Mammary microvascular endothelial cell (primary cell): ENCODE results near the gene DNAJC5. TPM values are rescaled to one million over a fixed set of nuclear protein-coding genes. Genes with fewer than 3 reads are reported as not detected.

Experiments
- total RNA-seq: library from RNA; depleted of rRNA; stranded (reverse); fragments of >200 nt; gene quantifications from 2 replicates; pipeline ENCODE4 v1.2.3, GENCODE V29; 2015

DNAJC5 gene, protein sequence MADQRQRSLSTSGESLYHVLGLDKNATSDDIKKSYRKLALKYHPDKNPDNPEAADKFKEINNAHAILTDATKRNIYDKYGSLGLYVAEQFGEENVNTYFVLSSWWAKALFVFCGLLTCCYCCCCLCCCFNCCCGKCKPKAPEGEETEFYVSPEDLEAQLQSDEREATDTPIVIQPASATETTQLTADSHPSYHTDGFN
- 67.8 and 71.2 TPM in 2 replicates for total RNA-seq

DNA sequence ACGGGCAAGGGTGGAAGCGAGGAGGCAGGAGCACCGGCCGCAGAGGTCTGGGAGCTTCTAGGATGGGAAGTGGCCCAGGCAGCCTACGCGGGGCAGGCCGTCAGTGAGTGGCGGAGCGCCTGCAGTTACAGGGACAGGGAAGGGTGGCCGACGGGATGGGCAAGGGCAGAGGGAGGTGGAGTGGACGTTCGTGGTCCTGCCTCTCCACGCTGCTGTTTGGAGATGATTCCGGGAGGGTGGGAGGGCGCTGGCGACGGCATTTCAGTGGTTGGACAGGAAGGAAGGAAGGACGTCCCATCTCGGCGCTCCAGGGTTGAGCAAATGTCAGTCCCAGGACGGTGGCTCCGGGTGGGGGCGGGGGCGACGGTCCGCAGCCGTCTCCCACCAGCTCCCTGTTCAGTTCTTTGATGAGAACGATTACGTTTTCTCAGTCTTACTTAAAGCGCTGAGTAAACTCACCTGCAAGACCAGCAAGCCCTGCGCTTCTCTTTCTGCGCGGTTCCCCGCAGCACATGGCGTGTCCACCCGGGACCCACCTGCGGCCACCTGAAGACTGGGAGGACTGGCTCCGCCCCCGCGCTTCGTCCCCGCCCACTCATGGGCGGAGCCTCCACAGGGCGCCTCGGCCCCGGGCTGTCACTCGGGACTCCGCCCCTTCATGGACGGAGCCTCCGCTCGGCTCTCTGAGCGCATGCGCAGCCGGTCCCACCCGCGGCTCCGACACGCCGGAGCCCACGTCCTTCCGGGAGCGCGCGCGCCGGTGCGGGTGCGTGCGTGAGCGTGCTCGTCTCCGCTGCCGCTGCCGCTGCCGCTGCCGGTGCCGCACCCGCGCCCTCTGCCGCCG, at the start of gene DNAJC5:
Gene DNAJC5, plus strand, starts transcription at position 769 of the 844 bp plus-strand sequence. CDS start 33,220 bp downstream, outside the sequence.

DNA sequence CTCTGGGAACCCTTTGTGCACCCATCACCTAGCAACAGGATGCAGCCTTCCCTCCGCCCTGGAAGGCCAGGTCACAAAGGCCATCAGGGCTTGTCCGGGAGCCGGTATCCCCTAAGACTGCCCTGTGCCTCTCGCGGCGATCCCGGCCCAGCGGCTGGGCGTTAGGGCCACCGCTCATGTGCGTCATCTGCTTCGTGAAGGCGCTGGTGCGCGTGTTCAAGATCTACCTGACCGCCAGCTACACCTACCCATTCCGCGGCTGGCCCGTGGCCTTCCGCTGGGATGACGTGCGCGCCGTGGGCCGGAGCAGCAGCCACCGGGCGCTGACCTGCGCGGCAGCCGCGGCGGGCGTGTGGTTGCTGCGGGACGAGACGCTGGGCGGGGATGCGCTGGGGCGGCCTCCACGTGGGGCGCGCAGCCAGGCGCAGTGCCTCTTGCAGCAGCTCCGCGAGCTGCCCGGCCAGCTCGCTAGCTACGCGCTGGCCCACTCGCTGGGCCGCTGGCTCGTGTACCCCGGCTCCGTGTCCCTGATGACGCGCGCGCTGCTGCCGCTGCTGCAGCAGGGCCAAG, 33.5 kb upstream of the DNAJC5 start, which contains the start of gene ABHD16B:
Gene ABHD16B, plus strand, starts transcription at position 134 of the 570 bp plus-strand sequence. Its CDS starts 43 bp downstream, at position 177.

DNA sequence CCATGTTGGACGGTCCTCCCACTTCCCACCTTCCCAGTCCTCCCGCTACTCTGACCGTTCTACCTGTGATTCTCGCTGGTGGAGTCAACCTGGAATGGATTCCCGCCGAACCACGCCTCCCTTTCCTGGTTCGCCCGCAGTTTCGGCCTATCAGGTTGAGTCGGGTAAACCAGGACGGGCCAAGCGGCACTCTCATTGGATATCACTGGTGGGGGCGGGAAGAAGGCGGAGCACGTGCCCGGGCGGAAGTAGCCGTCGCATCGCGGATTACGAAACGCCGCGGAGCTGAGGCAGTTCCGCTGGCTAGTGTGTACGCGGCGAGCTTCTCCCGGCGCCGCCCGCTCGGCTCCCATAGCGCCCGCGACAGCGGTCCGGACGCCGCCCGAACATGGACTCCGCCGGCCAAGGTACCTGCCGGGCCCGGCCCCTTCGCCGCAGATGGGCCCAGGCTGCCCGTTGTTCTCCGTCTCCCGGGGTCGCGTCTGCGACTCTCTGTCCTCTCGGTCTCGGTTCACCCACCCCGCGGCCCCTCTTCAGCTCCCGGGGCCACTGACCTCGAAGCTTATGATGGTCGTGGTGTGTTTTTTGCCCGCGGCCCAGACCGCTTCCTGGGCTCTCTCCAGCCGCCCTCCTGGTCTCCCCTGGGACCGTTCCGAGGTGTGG, 29.8 kb upstream of the DNAJC5 start, which contains the start of gene TPD52L2:
Gene TPD52L2, plus strand, starts transcription at position 293 of the 663 bp plus-strand sequence. Its CDS starts 96 bp downstream, at position 389.

DNA sequence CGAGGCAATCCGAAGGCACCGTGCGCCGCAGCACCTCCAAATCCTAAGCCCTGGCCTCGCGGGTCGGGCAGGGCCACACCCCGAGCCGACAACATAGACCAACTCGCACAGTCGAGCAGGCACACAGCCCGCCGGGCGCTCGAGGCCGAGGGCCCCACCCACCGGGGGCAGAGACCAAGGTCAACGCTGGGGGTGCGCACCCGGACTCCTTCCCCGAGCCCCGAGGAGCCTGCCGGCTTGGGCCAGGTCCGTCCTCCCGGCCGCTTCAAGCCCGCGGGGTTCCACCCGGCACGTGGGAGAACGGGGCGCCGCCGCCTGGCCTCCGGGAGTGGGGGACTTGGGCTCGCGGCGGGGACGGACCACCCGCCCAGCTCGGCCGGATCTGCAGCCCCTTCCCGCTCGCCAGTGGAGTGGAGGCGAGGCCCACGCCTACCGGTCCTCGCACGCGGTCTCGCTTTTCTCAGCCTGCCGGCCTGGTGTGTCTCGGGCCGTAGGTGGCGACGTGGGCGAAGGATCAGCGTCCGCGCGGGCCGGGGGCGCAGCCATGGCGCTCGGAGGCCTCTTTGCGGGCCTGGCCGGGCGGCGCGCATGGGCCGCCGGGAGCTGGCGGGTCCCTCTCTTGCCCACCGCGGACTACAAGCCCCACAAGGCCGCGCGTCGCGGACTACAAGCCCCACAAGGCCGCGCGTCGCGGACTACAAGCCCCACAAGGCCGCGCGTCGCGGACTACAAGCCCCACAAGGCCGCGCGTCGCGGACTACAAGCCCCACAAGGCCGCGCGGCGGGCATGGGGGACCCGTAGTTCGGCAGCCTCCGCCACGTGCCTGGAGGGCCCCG, 61.1 kb downstream of the DNAJC5 start, which contains the start of gene UCKL1:
Gene UCKL1, minus strand, starts transcription at position 590 of the 837 bp plus-strand sequence. Its CDS starts 44 bp downstream, at position 546.

DNA sequence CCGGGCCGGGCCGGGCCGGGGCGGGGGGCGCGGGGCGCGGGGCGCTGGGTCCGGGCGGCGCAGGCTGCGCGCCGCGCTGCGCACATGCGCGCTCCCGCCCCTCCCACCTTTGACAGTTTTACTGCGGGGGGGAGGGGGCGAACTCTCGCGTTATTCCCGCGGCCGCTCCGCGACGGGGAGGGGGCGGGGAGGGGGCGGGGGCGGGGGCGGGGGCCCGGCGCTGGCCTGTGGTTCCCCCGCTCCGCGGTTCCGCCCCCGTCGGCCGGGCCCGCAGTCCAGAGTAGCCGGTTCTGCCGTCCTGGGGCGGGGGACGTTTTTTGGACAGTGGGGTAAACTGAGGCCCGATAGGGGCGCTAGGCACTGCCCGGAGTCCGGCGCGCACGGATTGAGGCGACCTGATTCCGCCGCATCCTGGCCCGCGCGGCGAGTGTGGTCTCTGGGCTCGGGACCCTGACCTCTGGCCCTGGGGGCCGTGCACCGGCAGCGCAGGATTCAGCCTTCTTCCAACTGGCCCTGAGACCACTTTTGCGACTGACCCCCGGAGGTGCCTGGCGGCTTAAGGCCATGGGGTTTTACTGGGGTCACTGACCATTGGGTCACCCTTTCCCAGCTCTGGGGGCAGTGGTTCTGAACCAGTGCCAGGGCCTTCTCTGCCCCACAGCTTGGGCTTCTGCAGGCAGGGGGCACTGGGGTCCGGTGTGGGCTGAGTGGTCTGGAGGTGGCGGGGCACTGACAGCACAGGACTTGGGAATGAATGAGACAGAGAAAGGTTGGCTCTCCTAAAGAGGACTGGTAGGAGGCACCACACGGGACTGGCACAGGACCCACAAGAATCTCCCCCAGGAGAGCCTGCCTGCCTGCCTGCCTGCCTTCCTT, 75.2 kb downstream of the DNAJC5 start, which contains the start of gene ZNF512B:
Gene ZNF512B, minus strand, starts transcription at position 93 of the 876 bp plus-strand sequence. CDS start 1,980 bp downstream, outside the sequence.

DNA sequence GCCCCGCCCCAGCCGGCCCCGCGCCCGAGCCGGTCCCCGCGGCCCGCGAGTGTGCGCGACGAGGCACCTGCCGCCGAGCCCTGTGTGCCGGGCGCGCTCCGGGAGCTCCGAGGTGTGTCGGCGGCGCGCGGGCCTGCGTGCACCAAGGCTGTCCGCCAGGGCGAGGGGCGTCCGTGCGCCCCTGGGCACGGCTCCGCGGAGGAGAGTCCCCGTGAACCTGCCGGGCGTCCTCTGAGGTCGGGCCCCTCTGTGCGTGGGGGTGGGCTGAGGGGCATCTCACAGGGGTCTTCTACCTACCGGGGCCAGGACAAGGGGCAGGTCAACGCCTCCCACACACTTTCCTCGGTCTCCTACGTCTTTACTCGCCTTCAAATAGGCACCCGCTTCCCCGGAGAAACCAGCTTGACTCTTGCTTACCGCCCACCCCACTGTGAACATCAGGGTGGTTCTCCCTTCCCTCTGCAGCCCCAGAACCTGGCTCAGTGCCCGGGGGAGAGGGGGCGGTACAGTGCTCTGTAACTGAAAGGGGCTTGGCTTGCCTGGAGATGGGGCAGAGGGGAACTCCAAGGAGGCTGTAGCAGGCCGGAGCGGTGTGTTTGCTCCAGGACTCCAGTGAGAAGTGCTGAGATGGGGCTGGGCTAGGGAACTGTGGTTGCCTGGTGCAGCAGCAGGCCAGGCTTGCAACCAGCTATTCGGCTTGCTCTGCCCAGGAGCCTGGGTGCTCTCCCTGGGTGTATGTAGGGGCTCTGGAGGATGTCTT, 84.8 kb downstream of the DNAJC5 start, which contains the start of gene SAMD10:
Gene SAMD10, minus strand, starts transcription at position 86 of the 760 bp plus-strand sequence. CDS start 175 bp downstream, outside the sequence.

DNA sequence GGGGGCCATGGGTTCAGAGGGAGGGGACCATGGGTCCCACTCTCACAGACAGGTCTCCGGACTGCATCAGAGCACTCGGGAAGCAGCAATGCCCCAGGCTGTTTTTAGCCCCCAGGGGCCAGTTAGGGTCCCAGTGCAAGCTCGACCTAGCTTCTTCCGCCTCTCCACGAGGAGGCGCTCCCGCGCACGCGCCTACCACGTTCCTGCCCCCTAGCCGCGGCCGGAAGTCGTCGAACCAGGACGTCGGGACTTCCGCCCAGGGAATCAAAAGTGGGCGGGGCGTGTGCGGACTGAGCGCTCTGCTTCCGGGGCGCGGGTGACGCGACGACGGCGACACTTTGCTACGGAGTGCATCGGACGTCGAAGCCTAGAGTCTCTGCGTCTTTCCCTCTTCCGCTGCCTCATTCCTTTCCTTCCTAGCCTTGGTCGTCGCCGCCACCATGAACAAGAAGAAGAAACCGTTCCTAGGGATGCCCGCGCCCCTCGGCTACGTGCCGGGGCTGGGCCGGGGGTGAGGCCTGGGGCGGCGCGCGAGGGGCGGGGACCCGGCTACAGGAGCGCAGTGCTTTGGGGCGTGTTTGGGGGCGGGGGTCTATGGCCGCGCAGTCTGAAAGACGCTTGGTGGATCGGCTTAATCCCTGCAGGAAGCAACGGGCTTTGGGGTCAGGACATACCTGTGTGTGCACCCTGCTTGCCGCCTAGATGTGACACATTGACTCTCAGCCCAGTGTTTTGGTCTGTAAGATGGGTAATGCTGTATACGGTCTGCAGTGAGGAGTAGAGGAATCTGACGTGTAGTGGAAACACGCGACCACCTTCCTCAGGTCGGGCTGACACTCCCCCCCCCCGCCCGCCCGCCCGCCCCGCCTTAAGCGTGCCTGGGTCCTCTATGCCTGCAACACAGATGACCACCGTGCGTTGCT, 86.1 kb downstream of the DNAJC5 start, which contains the start of gene PRPF6:
Gene PRPF6, plus strand, starts transcription at position 327 of the 923 bp plus-strand sequence. Its CDS starts 114 bp downstream, at position 441.

Other genes with a start within 250 kb of the DNAJC5 start
- gene STMN3, start 241.7 kb upstream of the DNAJC5 start, total RNA-seq: 1.7 and 3.1 TPM in 2 replicates
- 16.6 and 23.3 TPM in 2 replicates for gene RTEL1, start 236.8 kb upstream of the DNAJC5 start, total RNA-seq
- 298 and 328 TPM in 2 replicates for gene TNFRSF6B, start 198.5 kb upstream of the DNAJC5 start, total RNA-seq
- 47.4 and 50.4 TPM in 2 replicates for gene ARFRP1, start 187.2 kb upstream of the DNAJC5 start, total RNA-seq
- 32.4 and 35.8 TPM in 2 replicates for gene ZGPAT, start 187.1 kb upstream of the DNAJC5 start, total RNA-seq
- 3.9 and 5.5 TPM in 2 replicates for gene LIME1, start 158.5 kb upstream of the DNAJC5 start, total RNA-seq
- 30.6 and 42.5 TPM in 2 replicates for gene SLC2A4RG, start 155.3 kb upstream of the DNAJC5 start, total RNA-seq
- 2.7 and 2.9 TPM in 2 replicates for gene ZBTB46, start 63.9 kb upstream of the DNAJC5 start, total RNA-seq
- gene ABHD16B, start 33.6 kb upstream of the DNAJC5 start, total RNA-seq: not detected in 2 replicates
- 153 and 179 TPM in 2 replicates for gene TPD52L2, start 29.9 kb upstream of the DNAJC5 start, total RNA-seq
- 27.4 and 33.7 TPM in 2 replicates for gene UCKL1, start 61.3 kb downstream of the DNAJC5 start, total RNA-seq
- 10.7 and 13.0 TPM in 2 replicates for gene ZNF512B, start 74.8 kb downstream of the DNAJC5 start, total RNA-seq
- 0.94 and 1.00 TPM in 2 replicates for gene SAMD10, start 84.5 kb downstream of the DNAJC5 start, total RNA-seq
- gene PRPF6, start 86.0 kb downstream of the DNAJC5 start, total RNA-seq: 48.7 and 56.6 TPM in 2 replicates
- 0.44 and 0.73 TPM in 2 replicates for gene C20orf204, start 141.1 kb downstream of the DNAJC5 start, total RNA-seq
- gene SOX18, start 154.5 kb downstream of the DNAJC5 start, total RNA-seq: 19.4 and 25.2 TPM in 2 replicates
- 11.1 and 18.7 TPM in 2 replicates for gene TCEA2, start 168.1 kb downstream of the DNAJC5 start, total RNA-seq
- gene RGS19, start 184.4 kb downstream of the DNAJC5 start, total RNA-seq: 20.3 and 29.3 TPM in 2 replicates
- gene OPRL1, start 185.0 kb downstream of the DNAJC5 start, total RNA-seq: 0.54 and 0.67 TPM in 2 replicates
- gene LKAAEAR1, start 189.3 kb downstream of the DNAJC5 start, total RNA-seq: not detected in 2 replicates
- not detected in 2 replicates for gene NPBWR2, start 212.4 kb downstream of the DNAJC5 start, total RNA-seq